HepG2 (cell line): ENCODE results near the gene CAV3. TPM values are rescaled to one million over a fixed set of nuclear protein-coding genes. Genes with fewer than 3 reads are reported as not detected.

Source experiments
- ATAC-seq: fragments of 200-7000 bp; cut with Tn5 transposase; 3 replicates; pipeline ENCODE4 v1.9.1; 2020; ENCODE audit warnings: mild to moderate bottlenecking, moderate library complexity
- BruUV-seq: library from RNA; stranded (reverse); fragments of 400-500 nt; replicated peaks from 2 replicates; lab custom pipeline; 2021; lab: Mats Ljungman, UMichigan
- CTCF ChIA-PET: fragments of 300-600 bp; formaldehyde crosslinking; extraction: SDS; loops from one replicate; lab custom pipeline; 2021; ENCODE audit warnings: low total read pairs, inconsistent platforms, low intra/inter-chr PET ratio; lab: Yijun Ruan, JAX
- POLR2A ChIA-PET: fragments of 350-600 bp; sonication (Branson Sonifier 250); formaldehyde crosslinking; loops from one replicate; lab custom pipeline; 2020; ENCODE audit warnings: antibody characterized with exemption, inconsistent platforms; lab: Yijun Ruan, JAX
- DNase-seq: peaks from one replicate; pipeline ENCODE4 v3.0.0-alpha.2; 2015; ENCODE audit warnings: low spot score
- FAIRE-seq: peaks from 3 replicates; lab custom pipeline; 2011; peaks lifted over from hg19 to GRCh38; lab: Jason Lieb, UNC
- H2AFZ ChIP-seq: one replicate; pipeline ENCODE4 v1.6.1; 2011; ENCODE audit warnings: low read length, inconsistent platforms
- H3K27ac ChIP-seq: fragments of 300-600 bp; 3 replicates; pipeline ENCODE4 v1.8.0; 2011; ENCODE audit warnings: mixed run types, mild to moderate bottlenecking, mixed read lengths, low read length, inconsistent platforms; ENCODE audit not compliant: insufficient read depth; ENCODE audit errors: extremely low read length
- H3K27me3 ChIP-seq, 2 experiments: fragments of 200-600 bp in 1 of 2; 2 replicates in 1 of 2; 3 replicates in 1 of 2; pipeline versions ENCODE4 v1.6.0 to v1.8.0; 2011; ENCODE audit warnings: low read length in 2 of 2, mild to moderate bottlenecking in 2 of 2, moderate library complexity in 2 of 2, inconsistent platforms in 1 of 2; ENCODE audit not compliant: insufficient read depth in 2 of 2, control insufficient read depth in 1 of 2
- H3K36me3 ChIP-seq, 2 experiments: fragments of 200-600 bp in 1 of 2; replicated peaks in 1 of 2; 2 replicates in 1 of 2; 3 replicates in 1 of 2; pipeline versions ENCODE4 v1.5.1 to v1.8.0; 2011; ENCODE audit warnings: low read length in 2 of 2, inconsistent platforms in 1 of 2; ENCODE audit not compliant: insufficient read depth in 2 of 2, control insufficient read depth in 1 of 2
- H3K4me1 ChIP-seq: 2 replicates; pipeline ENCODE4 v1.5.1; 2012; ENCODE audit warnings: low read length, inconsistent platforms; ENCODE audit not compliant: insufficient read depth
- H3K4me2 ChIP-seq: 2 replicates; pipeline ENCODE4 v1.6.0; 2011; ENCODE audit warnings: low read depth, low read length, inconsistent platforms
- H3K4me3 ChIP-seq, 3 experiments: fragments of 200-600 bp in 1 of 3; sonication (generic), shearing (Covaris generic) in 1 of 3; replicated peaks in 1 of 3; 2 replicates each; pipeline ENCODE4 v1.5.1; 2011 to 2016; ENCODE audit warnings: low read length in 3 of 3, inconsistent platforms in 2 of 3, low read depth in 2 of 3, mild to moderate bottlenecking in 2 of 3, control low read depth in 1 of 3, mixed read lengths in 1 of 3; ENCODE audit not compliant: insufficient read depth in 1 of 3
- H3K79me2 ChIP-seq: one replicate; pipeline ENCODE4 v1.6.1; 2011; ENCODE audit warnings: low read length, inconsistent platforms; ENCODE audit not compliant: insufficient read depth
- H3K9ac ChIP-seq: 2 replicates; pipeline ENCODE4 v1.6.0; 2011; ENCODE audit warnings: mild to moderate bottlenecking, low read depth, low read length, inconsistent platforms; ENCODE audit not compliant: insufficient read depth
- H3K9me3 ChIP-seq: 2 replicates; pipeline ENCODE4 v1.5.1; 2012; ENCODE audit warnings: mild to moderate bottlenecking, low read length
- H4K20me1 ChIP-seq: 2 replicates; pipeline ENCODE4 v1.6.0; 2011; ENCODE audit warnings: inconsistent platforms, mild to moderate bottlenecking, low read length, moderate library complexity; ENCODE audit not compliant: insufficient read depth
- CCDC6 ChIP-seq: sonication (generic); formaldehyde crosslinking; IDR thresholded peaks from 2 replicates; pipeline ENCODE4 v1.8.1; 2022; ENCODE audit warnings: mild to moderate bottlenecking, missing genetic modification reagents, moderate library complexity
- ELF1 ChIP-seq: sonication (generic); formaldehyde crosslinking; IDR thresholded peaks from 2 replicates; pipeline ENCODE4 v1.4.0; 2020; ENCODE audit warnings: missing genetic modification reagents
- HOXA7 ChIP-seq: sonication (generic); formaldehyde crosslinking; IDR thresholded peaks from 2 replicates; pipeline ENCODE4 v1.8.1; 2022; ENCODE audit warnings: mild to moderate bottlenecking, missing genetic modification reagents, moderate library complexity
- NAIF1 ChIP-seq: sonication (generic); formaldehyde crosslinking; IDR thresholded peaks from 2 replicates; pipeline ENCODE4 v1.5.0; 2020; ENCODE audit warnings: mild to moderate bottlenecking, missing genetic modification reagents, borderline replicate concordance
- NRL ChIP-seq: sonication (generic); formaldehyde crosslinking; IDR thresholded peaks from 2 replicates; pipeline ENCODE4 v1.5.0; 2020; ENCODE audit warnings: missing genetic modification reagents, mild to moderate bottlenecking, moderate library complexity, borderline replicate concordance
- SNAPC2 ChIP-seq: sonication (generic); formaldehyde crosslinking; IDR thresholded peaks from 2 replicates; pipeline ENCODE4 v1.8.1; 2022; ENCODE audit warnings: mild to moderate bottlenecking, missing genetic modification reagents
- SP5 ChIP-seq: IDR thresholded peaks from 2 replicates; pipeline ENCODE4 v1.6.1; 2016; ENCODE audit warnings: low read depth, borderline replicate concordance
- TCF12 ChIP-seq, 2 experiments: fragments of 450-650 bp in 1 of 2; sonication (generic) in 1 of 2; formaldehyde crosslinking in 1 of 2; IDR thresholded peaks; 2 replicates each; pipeline versions ENCODE4 v1.6.1 to v1.8.0; 2017 to 2022; ENCODE audit warnings: antibody characterized with exemption in 1 of 2, mild to moderate bottlenecking in 1 of 2, missing genetic modification reagents in 1 of 2, moderate library complexity in 1 of 2
- ZFP1 ChIP-seq: IDR thresholded peaks from 2 replicates; pipeline ENCODE4 v1.6.1; 2016
- ZNF232 ChIP-seq: sonication (generic); formaldehyde crosslinking; IDR thresholded peaks from 2 replicates; pipeline ENCODE4 v1.4.0; 2020; ENCODE audit warnings: missing genetic modification reagents, borderline replicate concordance
- ZNF282 ChIP-seq: fragments of 450-650 bp; IDR thresholded peaks from 2 replicates; pipeline ENCODE4 v1.6.1; 2018; ENCODE audit not compliant: partially characterized antibody
- ZNF468 ChIP-seq: sonication (generic); formaldehyde crosslinking; IDR thresholded peaks from 2 replicates; pipeline ENCODE4 v1.8.0; 2022; ENCODE audit warnings: mild to moderate bottlenecking, moderate library complexity, missing genetic modification reagents
- ZNF616 ChIP-seq: sonication (generic); formaldehyde crosslinking; IDR thresholded peaks from 2 replicates; pipeline ENCODE4 v1.5.0; 2020; ENCODE audit warnings: low read depth, mild to moderate bottlenecking, missing genetic modification reagents
- ZNF775 ChIP-seq: sonication (generic); formaldehyde crosslinking; IDR thresholded peaks from 2 replicates; pipeline ENCODE4 v1.4.0; 2020; ENCODE audit warnings: missing genetic modification reagents, mild to moderate bottlenecking, moderate library complexity, borderline replicate concordance
- WGBS: methylation state at CpG from one replicate; pipeline ENCODE4 v1.1.6; 2017; ENCODE audit warnings: low lambda C conversion rate; 5-methylcytosine and 5-hydroxymethylcytosine counted together
- in situ Hi-C: cut with HindIII; loops from 2 replicates; pipeline ENCODE4 v1.10.0; 2017; ENCODE audit warnings: low pct_unique_long_range_greater_than_20kb; ENCODE audit not compliant: extremely low pct_ligation_motif_present
- intact Hi-C: fragments of 100-400 bp; cut with micrococcal nuclease; formaldehyde crosslinking; loops from one replicate; pipeline ENCODE4 v1.10.0; 2022; ENCODE audit not compliant: unreplicated experiment
- polyA plus RNA-seq, 8 experiments: library from polyadenylated mRNA; depleted of rRNA in 3 of 8; stranded (reverse) in 7 of 8; unstranded in 1 of 8; fragments of >200 nt; fragmentation: Illumina TruSeq in 4 of 8; extraction: Trizol in 4 of 8; gene quantifications; 2 replicates each; pipeline versions ENCODE4 v1.2.1 to v1.2.3, GENCODE V29; 2011 to 2016; ENCODE audit warnings: low read depth in 4 of 8, missing spikeins in 1 of 8, mixed read lengths in 1 of 8; ENCODE audit not compliant: insufficient read depth in 1 of 8
- total RNA-seq, 5 experiments: library from RNA; depleted of rRNA; stranded (reverse); fragments of >200 nt; fragmentation: Illumina TruSeq; extraction: Trizol; gene quantifications; 2 replicates each; pipeline ENCODE4 v1.2.3, GENCODE V29; 2016; ENCODE audit warnings: low read depth in 1 of 5
- TF ChIP-seq, protein P1 (sequence below): sonication (generic); formaldehyde crosslinking; IDR thresholded peaks from 2 replicates; pipeline ENCODE4 v1.4.0; 2020; ENCODE audit warnings: missing genetic modification reagents
- TF ChIP-seq, protein P2 (sequence below): IDR thresholded peaks from 2 replicates; pipeline ENCODE4 v1.6.1; 2016

The CAV3 gene
- total and polyA plus RNA-seq, 2 of the 13 experiments (the other 11 are each of a cell fraction or from before 2014, with no cell fraction given), result not detected

DNA sequence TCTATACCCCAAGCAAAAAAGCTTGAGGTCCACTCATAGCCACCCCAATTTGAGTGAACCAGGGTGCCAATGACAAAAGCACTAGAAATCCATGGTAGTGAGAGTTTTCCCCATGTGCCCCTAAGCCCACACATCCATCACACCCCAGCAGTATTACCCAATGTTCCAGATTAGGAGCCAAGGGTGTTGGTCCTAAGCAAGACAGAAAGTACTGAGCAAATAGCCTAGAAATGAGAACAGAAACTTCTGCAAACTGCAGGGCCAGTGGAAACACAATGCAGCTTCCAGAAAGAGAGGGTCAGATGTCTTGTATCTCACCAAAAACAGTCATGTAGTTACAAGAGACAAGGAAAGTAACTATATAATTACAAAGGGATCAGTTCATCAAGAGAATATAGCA is 46.7 kb downstream of the CAV3 start (continued):
- no peak for TF ChIP-seq ELF1 (CRISPR knock-in tag)
- TF ChIP-seq NAIF1 (CRISPR knock-in tag), result no peak

DNA sequence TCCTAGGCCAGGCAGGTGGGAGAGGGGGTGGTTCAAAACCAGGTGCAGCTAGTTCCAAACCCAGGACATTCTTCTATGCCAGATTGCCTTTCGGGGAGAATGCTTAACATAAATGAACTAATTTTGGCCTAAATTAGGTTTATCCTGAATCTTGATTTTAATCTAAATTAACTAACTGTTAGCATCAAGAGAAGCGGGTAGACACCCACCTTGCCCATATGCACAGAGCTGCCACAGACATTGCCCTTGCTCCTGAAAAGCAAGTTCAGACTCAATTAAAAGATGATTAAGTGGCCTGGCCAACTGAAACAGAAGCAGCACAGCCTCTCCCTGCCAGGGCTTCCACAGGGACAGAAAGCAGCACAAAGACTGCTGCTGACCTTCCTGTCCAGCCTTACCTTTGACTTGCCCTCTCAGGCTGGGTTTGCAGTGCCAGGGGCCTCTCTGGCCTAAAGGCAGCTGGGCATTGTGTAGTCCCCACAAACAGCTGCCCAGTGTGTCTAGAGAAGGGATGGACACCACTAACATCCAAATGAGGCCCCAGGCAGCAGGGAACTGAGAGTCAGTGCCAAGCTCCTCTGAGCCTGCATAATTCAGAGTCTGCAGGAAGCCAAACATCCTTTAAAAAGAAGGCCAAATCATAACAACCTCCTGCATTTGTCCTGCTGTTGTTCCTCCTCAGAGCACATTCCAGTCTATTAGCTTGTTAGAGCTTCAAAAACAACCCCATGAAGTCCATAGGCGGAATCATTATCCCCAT is 51.3 kb downstream of the CAV3 start:
- no peaks in the 10 kb centered on the region for H4K20me1 ChIP-seq
- FAIRE-seq, result no peak
- H3K79me2 ChIP-seq, result no peaks in the 10 kb centered on the region
- H2AFZ ChIP-seq, result no peak overlapping the region
- H3K36me3 ChIP-seq, result no peaks in the 10 kb centered on the region
- no peaks in the 10 kb centered on the region for H3K9me3 ChIP-seq
- ATAC-seq, result no peak
- no peaks in the 10 kb centered on the region for H3K27me3 ChIP-seq
- in situ Hi-C loops (no loop called here), intact Hi-C loops (no loop called here)
- ChIA-PET POLR2A (no interaction called here), CTCF (no interaction called here)
- H3K27ac ChIP-seq, result no peak overlapping the region
- 96% methylated on average over 3 of the region's 3 CpGs for WGBS
- H3K4me2 ChIP-seq, result no peak overlapping the region
- no TSS peak for BruUV-seq
- no peak overlapping the region for H3K4me3 ChIP-seq
- H3K4me1 ChIP-seq, result peaks cover 5% of the 10 kb centered on the region
- H3K9ac ChIP-seq, result no peak overlapping the region
- no peak for DNase-seq
- TF ChIP-seq ZNF232, result no peak

DNA sequence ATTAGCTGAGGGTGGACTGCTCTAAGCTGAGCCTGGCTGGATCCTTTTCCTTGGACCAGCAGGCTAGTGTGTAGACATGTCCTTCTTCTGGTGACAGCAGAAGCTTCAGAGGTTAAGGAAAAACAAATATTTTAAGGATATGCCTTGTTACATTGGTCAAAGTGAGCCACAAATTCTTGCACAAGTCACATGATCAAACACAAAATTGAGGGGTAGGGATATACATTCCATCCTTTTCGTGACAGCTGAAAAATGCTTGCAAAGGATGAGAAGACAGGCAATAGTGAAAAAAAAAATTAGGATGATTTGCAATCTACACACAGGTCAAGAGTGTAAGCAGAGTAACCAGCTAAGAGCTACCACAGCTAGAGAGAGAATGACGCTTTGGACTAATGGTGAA is 56.9 kb downstream of the CAV3 start:
- Histone ChIP-seq H3K4me1 (no peaks in the 10 kb centered on the region), H3K27me3 (no peaks in the 10 kb centered on the region), H4K20me1 (no peaks in the 10 kb centered on the region), H3K4me2 (no peak overlapping the region), H3K79me2 (no peaks in the 10 kb centered on the region), H3K9me3 (no peaks in the 10 kb centered on the region), H3K9ac (no peak overlapping the region), H2AFZ (no peak overlapping the region), H3K36me3 (no peaks in the 10 kb centered on the region), H3K4me3 (no peak overlapping the region), H3K27ac (no peak overlapping the region)
- in situ Hi-C loops (no loop called here), intact Hi-C loops (no loop called here)
- POLR2A ChIA-PET, result no interaction called here
- no peak for ATAC-seq
- no peak for DNase-seq
- BruUV-seq, result no TSS peak
- no peak for FAIRE-seq
- 46% methylated on average over 2 of the region's 2 CpGs for WGBS
- CTCF ChIA-PET, result no interaction called here
- TF ChIP-seq ZFP1 (CRISPR knock-in tag) (no peak), SP5 (CRISPR knock-in tag) (no peak), NRL (CRISPR knock-in tag) (no peak), ZNF616 (no peak), TCF12 (IDR thresholded peaks at IDR 0.05) (no peak), TCF12 (CRISPR knock-in tag; IDR thresholded peaks at IDR 0.05) (no peak), HOXA7 (CRISPR knock-in tag) (no peak), SNAPC2 (CRISPR knock-in tag) (no peak), ZNF468 (CRISPR knock-in tag) (no peak), ZNF282 (no peak), CCDC6 (CRISPR knock-in tag) (no peak), ZNF775 (CRISPR knock-in tag) (no peak)
- TF ChIP-seq, protein P1, sequence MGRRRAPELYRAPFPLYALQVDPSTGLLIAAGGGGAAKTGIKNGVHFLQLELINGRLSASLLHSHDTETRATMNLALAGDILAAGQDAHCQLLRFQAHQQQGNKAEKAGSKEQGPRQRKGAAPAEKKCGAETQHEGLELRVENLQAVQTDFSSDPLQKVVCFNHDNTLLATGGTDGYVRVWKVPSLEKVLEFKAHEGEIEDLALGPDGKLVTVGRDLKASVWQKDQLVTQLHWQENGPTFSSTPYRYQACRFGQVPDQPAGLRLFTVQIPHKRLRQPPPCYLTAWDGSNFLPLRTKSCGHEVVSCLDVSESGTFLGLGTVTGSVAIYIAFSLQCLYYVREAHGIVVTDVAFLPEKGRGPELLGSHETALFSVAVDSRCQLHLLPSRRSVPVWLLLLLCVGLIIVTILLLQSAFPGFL, result no peak
- TF ChIP-seq, protein P2, sequence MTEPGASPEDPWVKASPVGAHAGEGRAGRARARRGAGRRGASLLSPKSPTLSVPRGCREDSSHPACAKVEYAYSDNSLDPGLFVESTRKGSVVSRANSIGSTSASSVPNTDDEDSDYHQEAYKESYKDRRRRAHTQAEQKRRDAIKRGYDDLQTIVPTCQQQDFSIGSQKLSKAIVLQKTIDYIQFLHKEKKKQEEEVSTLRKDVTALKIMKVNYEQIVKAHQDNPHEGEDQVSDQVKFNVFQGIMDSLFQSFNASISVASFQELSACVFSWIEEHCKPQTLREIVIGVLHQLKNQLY (CRISPR knock-in tag), result no peak
